Lower leg skin (tissue), 4 donors: ENCODE data around the gene SNRPD3. TPM values are rescaled to one million over a fixed set of nuclear protein-coding genes. Genes with fewer than 3 reads are reported as not detected.

Source experiments
- DNase-seq, 2 donors: peaks; one replicate each; pipeline ENCODE4 v3.0.0-alpha.2; 2019; ENCODE audit warnings: low spot score in 2 of 2
- H3K4me3 ChIP-seq: fragments of 200-600 bp; sonication (generic); 2 replicates; pipeline ENCODE4 v1.5.1; 2017; ENCODE audit warnings: mild to moderate bottlenecking, low read depth; ENCODE audit not compliant: poor library complexity, severe bottlenecking
- CTCF ChIP-seq, 3 donors: fragments of 450-650 bp; IDR thresholded peaks; one replicate each; pipeline ENCODE4 v1.5.1; 2016; ENCODE audit warnings: antibody characterized with exemption in 3 of 3, mild to moderate bottlenecking in 3 of 3, moderate library complexity in 2 of 3
- POLR2A ChIP-seq, 2 donors: fragments of 450-650 bp; IDR thresholded peaks; one replicate each; pipeline ENCODE4 v1.6.1; 2016 to 2017; ENCODE audit warnings: antibody characterized with exemption in 2 of 2, mild to moderate bottlenecking in 1 of 2, moderate library complexity in 1 of 2
- WGBS, 2 donors: methylation state at CpG; one replicate each; pipeline ENCODE4 v1.1.5; 2018; 5-methylcytosine and 5-hydroxymethylcytosine counted together
- intact Hi-C: fragments of 100-400 bp; cut with DNase I; formaldehyde crosslinking; loops from one replicate; pipeline ENCODE4 v1.15.0; 2023; ENCODE audit warnings: low total_unique reads
- total RNA-seq, 4 donors: library from RNA; depleted of rRNA; stranded (reverse); fragments of >200 nt; gene quantifications; one replicate each; pipeline ENCODE4 v1.1.0, GENCODE V29; 2016

Gene SNRPD3
- total RNA-seq, result 100 to 1,000 TPM; 108 to 134 (median 116) TPM

GRCh38 chr22:24555165-24556039 is at the start of gene SNRPD3:
Gene SNRPD3 (plus strand): TSS chr22:24555999. CDS start chr22:24557675, 1,676 bp downstream.
- 0 to 1% methylated on average over 56 to 57 of the region's 59 CpGs for WGBS, 2 donors
- intact Hi-C loops, result no loop called here
- H3K4me3 ChIP-seq, result peak within 1 kb of the TSS; percentile 91
- peak; percentile 100 for DNase-seq
- TF ChIP-seq CTCF (IDR thresholded peaks at IDR 0.05) (no peak), POLR2A (IDR thresholded peaks at IDR 0.05) (no peak)

DNA sequence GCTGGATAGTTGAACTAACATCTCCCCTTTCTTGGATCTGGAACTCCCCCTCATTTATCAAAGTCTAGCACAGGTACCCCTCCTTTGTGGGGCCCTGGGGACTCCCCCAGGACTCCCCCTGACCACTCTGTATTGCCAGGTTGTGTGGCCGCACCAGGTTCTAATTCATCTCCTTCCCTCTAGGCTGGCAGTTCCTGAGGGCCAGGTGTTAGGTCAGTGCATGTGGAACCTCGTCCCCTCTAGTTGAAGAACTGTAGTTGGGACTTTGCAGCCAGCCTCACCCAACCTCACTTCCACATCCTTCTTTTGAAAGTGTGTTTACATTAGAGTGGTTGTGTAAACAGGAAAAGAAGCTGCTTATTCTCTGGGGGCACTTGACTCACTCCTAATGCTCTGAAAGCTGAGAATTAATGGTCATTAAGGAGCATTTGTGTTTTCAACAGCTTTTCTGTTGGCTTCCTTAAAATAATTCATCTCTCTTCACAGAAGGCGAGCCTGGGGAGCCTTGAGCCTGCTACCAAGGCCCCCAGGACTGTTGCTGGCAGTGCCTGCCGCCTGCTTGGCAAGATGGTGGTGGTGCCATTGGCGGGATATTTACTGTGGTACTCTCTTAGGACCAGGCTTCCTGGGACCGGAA is 48.9 kb upstream of the SNRPD3 start:
- WGBS, 2 donors, result 64 to 75% methylated on average over 6 of the region's 6 CpGs
- no peak for DNase-seq
- intact Hi-C loops, result no loop called here
- TF ChIP-seq POLR2A (IDR thresholded peaks at IDR 0.05) (no peak), CTCF (IDR thresholded peaks at IDR 0.05) (no peak)
- no peak overlapping the region for H3K4me3 ChIP-seq

GRCh38 chr22:24507716-24508115 is 48.1 kb upstream of the SNRPD3 start:
- intact Hi-C loops, result no loop called here
- H3K4me3 ChIP-seq, result no peak overlapping the region
- DNase-seq, result no peak
- no peak for TF ChIP-seq POLR2A (IDR thresholded peaks at IDR 0.05)
- no peak for TF ChIP-seq CTCF (IDR thresholded peaks at IDR 0.05)
- 66 to 71% methylated on average over 7 of the region's 7 CpGs for WGBS, 2 donors

GRCh38 chr22:24510637-24511625 is 44.9 kb upstream of the SNRPD3 start:
- intact Hi-C loops, result no loop called here
- WGBS, 2 donors, result 59 to 64% methylated on average over 10 of the region's 10 CpGs
- H3K4me3 ChIP-seq, result no peak overlapping the region
- TF ChIP-seq POLR2A (IDR thresholded peaks at IDR 0.05), result no peak
- no peak for TF ChIP-seq CTCF (IDR thresholded peaks at IDR 0.05)
- DNase-seq, result no peak

DNA sequence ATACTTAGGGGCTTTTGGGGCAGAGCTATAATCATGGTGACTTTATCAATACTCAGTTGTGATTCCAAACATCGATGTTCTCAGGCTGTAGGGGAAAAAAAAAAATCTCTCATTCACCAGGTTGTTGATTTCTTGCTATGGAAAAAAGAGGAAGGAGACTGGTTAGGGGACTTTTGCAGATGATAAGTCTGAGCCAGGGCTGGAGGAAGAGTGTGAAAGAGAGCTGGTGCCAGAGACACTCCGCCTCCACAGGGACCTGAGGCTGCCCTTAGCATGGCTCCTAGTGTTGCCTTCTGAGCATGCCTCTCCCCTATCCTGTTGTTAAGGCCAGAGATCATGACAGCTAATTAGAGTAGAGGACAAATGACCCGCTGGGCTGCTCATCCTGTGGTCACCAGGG is 43.8 kb upstream of the SNRPD3 start:
- H3K4me3 ChIP-seq, result no peak overlapping the region
- 57 to 65% methylated on average over 3 of the region's 3 CpGs for WGBS, 2 donors
- TF ChIP-seq CTCF (IDR thresholded peaks at IDR 0.05) (no peak), POLR2A (IDR thresholded peaks at IDR 0.05) (no peak)
- DNase-seq, result no peak
- intact Hi-C loops, result no loop called here
